RKO (cell line): ENCODE measurements around the gene RNF113B.

ENCODE experiments used
- DNase-seq: peaks from one replicate; pipeline ENCODE4 v3.0.0-alpha.2; 2016; ENCODE audit warnings: low spot score

The RNF113B gene

DNA sequence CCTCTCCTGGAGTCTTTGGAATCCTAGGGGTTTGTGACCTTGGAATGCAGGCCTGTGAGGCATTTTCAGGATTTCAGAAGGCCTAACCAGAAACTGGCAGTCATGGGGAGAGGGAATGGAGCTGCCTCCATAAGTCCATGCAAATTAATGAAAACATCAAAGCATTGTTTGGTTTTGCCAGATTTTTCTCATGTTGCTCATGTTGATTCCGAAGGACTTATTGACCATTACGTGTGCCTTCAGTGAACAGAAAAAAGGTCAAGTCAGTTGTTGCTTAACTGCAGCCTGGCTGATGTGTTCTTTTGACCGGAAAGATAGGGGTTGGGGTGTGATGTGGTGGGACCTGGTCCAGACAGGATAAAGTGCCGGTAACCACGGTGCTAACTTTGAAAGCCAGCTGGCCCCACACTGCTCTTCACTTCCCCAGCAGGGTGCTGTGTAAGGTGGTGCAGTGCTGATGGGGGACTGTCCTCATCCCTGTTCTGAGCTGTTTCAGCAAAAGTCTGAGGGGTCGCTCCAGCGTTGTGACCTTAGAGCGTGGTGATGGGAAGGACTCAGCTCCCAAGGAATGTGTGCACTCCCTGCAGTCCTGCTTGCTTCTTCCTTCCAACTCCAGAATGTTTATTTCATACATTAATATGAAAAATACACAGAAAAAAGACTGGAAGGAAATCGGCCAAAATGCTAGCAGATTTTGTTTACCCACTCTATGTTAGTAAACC is 3.5 kb downstream of the RNF113B start:
- no peak for DNase-seq

DNA sequence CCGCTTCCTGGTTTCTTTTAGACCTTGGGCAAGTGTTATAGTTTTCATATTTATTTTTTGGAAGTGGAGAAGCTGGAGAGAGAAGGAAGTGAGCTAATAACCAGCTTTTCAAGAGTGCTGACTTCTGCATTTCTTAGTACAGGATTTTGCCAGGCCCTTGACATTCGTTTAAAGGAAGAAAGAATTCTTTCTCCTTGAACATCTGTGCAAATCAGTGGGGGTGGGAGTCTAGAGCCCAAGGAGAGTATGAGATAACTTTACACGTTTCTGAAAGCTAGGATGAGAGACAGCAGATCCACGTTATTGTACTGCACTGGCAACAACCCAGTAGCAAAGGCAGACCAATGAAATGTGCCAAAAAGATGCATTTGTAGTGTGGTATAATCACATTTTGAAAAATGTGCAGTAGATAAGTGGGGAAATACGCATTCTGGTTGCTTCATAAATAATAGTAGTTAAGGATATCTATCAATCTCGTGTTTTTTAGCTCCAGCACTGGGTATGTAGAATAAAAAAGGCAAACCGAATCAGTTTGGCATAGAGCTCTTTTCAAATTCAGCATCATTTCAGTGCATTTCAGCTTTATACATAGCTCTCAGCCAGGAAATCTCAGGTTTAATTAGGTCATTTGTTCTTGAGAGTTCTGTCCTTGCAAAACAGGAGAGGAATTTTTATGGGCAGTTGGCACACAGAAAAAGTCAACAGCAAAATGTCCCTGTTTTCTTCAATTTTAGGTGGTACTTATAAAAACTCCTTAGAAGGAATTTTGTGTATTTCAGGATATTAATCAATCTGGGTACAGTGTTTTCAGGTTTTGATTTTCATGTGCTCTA is 4.3 kb downstream of the RNF113B start:
- no peak for DNase-seq

DNA sequence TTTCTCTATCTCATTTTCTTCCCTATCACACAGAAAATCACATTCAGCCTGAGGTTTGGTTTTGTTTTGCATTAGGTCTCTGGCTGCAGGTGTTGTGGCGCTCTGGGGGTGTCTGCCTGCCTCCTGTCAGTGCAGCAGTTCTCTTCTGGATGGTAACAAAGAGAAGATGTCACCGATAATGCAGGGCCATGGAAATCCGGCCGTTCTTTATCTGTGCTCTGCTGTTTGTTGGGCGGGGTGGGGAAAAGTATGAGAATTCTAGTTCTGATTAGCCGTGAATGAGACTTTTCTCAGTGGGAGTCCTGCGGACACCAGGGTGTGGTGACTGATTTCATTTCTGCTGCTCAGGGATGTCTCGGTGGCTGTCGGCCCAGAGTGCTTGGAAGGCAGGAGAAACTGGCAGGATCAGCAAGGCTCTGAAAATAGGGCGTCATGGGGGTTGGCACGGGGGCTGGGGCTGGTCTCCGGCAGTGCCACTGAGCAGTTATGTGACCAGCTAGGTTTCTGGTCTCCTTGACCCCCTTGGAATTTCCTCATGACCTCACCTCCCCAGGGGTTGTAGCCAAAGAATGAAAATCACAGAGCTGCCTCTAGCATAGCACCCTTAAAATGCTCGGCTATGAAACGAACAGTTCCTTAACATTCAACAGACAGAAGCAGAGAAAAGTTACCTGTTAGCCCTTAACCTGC is 5.0 kb downstream of the RNF113B start:
- DNase-seq: no peak

DNA sequence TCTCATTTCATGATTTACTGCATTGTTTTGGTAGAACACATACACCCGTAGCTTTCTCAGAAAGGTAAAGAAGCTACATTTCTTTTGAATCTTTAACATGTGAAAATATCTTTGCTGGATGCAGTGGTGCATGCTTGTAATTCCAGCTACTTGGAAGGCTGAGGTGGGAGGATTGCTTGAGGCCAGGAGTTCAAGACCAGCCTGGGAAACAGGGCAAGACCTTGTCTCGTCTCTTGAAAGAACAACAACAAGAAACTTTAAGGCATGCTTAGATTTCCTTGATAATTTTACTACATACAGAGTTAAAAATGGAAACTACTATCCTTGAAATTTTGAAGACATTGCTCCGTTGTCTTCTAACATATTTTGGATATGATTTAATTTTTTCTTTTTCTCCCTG is 7.7 kb downstream of the RNF113B start:
- DNase-seq: no peak

DNA sequence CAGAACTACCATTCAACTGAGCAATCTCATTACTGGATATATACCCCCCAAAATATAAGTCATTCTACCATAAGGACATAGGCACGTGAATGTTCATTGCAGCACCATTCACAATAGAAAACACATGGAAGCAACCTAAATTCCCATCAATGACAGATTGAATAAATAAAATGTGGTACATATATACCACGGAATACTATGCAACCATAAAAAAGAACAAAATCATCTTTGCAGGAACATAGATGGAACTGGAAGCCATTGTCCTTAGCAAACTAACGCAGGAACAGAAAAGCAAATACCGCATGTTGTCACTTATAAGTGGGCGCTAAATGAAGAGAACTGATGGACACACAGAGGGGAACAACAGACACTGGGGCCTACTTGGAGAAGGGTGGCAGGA is 14.1 kb downstream of the RNF113B start:
- DNase-seq: no peak

DNA sequence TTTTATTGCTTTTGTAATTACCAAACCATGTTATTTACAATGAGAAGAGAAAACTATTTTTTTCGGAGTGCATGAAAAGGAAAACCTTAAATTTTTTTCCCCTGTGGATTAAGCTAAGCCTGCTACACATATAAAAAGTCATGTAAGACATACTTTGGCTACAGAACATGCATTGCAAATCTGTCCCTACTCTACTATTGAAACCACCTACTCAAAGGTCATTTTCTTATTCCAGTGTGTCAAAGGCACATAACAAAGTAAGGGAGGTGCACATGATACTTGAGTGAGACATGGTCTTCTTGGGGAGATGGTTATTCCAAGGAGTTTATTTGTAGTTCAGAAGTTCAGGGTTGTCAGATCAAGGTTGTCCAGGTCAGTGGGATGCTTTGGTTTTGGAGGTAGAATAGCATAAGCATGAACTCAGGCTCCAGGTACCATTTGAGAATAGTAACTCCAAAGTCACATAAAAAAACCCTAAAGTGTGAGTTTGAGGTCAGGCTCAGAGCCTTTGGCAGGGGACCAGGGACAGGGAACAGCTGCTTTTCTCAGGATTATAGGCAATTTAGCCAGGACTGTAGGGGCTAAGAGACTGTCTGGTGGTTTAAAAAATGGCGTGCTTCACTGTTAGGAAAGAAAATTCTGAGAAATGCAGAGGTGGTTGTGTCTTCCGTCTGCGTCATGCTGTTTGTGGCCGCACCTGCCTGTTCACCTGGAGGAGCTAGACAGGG is 18.7 kb downstream of the RNF113B start:
- no peak for DNase-seq

DNA sequence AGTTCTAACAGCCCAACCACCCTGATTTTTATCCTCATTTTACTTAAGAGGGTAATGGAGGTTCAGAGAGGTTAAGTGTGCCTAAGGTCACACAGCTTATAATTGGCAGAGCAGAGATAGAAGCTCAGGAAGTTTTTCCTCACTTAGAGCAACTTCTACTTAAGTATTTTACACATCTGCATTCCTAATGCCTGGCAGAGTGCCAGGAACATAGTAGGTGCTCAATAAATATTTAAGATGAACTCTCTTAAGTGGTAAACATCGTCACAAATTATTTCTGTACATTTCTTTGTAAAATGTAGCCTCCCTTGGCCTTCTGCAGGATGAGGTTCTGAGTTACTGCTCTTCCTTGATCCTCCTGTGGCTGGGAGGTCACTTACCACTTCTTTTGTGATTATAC is 19.5 kb downstream of the RNF113B start:
- no peak for DNase-seq

DNA sequence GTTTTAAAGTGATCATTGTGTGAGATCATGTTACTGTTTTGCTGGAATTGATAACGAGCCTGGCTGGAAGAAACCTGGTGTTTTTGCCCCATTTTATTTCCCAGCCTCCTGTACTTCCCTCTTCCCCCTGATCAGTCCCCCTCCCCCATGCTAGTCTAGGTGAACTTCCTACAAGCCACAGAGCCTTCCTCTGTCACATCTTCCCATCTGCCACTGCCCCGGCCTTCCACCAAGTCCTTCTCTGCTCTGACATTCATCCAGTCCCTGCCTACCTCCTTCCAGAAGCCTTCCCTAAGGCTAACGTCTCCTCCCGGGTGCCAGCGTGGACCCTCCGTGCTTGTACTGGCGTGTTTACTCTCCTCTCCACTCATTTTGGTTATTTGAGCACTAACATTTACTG is 19.9 kb downstream of the RNF113B start:
- no peak for DNase-seq

DNA sequence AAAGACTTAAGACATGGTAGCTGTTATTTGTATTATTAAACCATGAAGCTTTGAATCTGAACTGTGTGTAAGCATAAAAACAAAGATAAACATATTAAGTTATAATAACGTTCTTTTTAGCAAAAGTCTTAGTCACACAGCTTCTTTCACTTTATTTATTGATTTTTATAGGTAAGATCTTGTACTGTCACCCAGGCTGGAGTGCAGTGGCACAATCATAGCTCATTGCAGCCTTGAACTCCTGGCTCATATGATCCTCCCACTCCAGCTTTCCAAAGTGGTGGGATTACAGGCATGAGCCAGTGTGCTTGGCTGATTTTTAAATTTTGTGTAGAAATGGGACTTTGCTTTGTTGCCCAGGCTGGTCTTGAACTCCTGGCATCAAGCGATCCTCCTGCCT is 20.8 kb downstream of the RNF113B start:
- DNase-seq: no peak

DNA sequence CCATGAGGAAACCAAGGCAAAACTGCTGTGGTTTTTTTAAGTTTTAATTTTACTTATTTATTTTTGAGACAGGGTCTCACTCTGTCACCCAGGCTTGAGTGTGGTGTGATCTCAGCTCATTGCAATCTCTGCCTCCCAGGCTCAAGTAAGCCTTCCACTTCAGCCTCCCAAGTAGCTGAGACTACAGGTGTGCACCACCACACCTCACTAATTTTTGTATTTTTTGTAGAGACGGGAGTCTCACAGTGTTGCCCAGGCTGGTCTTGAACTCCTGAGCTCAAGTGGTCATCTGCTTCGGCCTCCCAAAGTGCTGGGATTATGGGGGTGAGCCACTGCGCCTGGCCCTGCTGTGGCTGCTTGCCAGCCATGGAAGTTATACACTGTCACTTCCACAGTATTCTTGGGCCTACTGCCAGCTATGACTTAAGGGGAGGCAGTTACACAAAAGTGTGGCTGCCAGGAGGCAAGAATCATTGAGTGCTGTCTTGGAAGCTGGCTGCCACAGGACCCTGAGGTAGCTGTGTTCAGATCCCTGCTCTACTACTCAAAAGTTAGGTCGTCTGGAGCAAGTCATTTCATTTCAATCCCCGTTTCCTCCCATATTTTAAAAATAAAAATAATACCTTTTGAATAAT is 21.5 kb downstream of the RNF113B start:
- DNase-seq: peak; percentile 44

DNA sequence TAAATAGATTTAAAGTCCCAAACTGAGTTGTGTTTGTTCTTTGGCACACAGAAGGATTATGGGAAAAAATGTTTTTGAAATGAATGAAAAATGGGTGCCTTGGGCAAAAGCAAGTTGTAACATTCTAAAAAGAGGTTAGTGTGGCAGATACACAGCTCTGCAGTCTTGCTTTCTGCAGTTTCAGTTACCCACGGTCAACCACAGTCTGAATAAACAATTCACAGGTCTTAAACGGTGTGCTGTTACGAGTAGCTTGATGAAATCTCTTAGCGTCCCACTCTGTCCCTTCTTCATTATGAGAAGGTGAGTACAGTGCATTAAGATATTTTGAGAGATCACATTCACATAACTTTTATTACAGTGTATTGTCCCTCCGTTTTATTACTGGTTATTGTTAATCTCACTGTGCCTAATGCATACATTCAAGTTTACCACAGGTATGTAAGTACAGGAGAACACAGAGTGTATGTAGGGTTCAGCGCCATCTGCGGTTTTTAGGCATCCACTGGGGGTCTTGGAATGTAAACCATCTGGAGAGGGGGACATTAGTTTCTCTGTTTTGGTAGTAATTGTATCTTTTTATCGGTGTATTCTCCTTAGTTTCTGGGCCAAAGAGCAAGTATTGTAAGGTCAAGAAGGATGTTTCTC is 26.1 kb downstream of the RNF113B start:
- no peak for DNase-seq

DNA sequence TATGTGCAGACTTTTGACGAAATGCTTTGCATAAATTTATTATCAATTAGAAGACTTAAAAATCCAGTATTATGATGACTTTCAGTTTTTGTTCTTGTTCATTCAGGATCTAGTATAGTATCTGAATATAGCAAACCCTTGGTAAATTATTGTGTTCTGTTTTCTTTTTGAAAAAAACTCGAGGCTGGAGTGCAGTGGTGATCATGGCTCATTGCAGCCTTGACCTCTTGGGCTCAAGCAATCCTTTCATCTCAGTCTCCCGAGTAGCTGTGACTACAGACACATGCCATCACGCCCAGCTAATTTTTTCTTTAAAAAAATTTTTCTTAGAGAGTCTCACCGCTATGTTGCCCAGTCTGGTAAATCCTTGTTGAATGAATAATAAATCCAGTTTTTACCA is 29.5 kb downstream of the RNF113B start:
- DNase-seq: no peak

DNA sequence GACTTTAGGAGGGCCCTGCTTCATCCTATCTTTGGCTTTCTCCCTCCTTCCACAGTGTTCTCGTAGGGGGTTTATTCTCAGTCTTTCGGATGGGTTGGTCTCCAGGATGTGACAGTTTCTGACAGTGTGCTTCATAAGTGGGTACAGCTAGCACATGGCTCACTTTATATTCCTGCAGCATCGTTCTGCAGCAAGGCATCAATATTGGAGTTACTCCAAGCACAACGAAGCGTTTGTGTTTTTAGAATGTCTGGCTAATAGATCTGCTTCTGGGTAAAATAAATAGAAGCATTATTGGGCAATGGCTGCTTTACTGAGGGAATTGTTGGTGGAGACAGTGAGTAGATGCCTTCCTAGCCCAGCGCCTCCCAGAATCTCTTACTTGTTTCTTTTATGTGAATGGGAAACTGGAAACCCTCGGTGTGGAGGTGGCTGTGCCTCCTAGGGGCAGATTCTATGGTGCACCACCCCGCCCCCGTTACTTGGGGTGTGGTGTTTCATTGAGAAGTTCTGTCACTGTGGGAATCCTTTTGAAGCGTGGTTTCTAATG is 32.2 kb downstream of the RNF113B start:
- DNase-seq: peak; percentile 81

DNA sequence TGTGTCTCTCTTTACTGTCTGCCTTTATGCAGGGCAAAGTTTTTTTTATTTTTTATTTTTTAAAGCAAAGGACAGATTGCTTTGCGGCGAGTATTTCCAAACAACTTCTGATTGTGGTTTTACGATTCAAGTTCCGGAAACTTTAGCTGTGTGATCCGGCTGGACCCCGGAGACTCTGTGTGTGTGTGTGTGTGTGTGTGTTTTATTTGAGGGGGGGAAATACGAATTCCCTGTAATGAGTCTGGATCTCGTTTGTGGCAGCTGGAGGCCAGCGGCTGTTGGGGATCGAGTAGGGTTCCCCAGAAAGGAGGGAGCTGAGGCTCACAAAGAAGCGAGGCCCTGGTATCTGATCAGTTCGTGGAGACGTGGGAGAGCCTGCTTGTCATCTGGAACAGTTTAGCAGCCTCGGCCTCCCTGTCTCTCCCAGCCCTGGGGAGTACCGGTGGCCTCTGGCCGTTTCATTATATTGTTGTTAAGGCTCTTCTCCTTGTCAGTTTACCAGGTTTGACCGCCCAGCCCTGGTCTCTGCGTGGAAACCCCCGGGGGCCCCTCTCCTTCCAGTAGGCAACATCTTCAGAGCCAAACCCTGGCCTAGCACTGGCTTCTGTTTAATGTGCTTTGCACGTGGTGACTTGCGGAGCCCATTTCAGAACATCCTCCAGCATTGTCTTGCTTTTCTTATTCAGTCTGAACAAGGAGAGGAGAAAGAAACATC is 32.9 kb downstream of the RNF113B start:
- peak; percentile 48 for DNase-seq

DNA sequence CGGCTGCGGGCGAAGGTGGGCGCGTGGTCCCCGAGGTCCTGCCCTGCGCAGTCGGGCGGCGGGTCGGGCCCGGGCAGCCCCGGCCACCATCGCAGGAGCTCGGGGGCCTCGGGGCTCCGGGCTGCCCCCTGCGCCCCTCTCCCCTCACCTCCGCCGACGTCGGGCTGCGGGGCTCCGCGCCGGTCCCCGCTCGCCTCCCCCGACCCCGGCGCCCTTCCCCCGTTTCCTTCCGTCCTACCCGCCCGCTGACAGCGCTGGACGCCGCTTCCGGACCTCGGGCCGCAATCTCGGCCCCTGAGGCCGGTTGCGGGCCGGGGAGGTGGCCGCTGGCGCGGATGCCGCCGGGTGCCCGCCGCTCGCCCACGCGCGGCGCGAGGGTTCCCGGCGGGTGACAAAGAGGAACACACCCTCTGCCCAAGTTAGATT is 33.5 kb downstream of the RNF113B start:
- peak; percentile 37 for DNase-seq

DNA sequence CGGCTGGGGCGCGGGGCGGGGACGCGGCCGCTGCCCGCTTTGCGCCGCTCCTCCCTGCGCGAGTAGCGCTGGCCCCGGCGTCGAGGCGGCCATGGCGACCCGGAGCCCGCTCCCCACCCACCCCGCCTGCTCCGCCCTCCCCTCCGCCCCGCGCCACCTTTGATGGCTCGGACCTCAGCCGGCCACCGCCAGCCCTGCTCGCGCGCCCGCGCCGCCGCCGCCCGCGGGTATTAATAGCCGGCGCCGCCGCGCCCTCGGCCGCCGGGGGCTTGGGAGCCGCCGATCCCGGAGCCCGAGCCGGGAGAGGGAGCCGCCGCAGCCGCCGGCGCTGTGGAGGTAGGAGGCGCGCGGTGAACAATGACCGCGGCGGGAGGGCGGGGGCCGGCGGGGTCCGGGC is 33.9 kb downstream of the RNF113B start:
- no peak for DNase-seq

DNA sequence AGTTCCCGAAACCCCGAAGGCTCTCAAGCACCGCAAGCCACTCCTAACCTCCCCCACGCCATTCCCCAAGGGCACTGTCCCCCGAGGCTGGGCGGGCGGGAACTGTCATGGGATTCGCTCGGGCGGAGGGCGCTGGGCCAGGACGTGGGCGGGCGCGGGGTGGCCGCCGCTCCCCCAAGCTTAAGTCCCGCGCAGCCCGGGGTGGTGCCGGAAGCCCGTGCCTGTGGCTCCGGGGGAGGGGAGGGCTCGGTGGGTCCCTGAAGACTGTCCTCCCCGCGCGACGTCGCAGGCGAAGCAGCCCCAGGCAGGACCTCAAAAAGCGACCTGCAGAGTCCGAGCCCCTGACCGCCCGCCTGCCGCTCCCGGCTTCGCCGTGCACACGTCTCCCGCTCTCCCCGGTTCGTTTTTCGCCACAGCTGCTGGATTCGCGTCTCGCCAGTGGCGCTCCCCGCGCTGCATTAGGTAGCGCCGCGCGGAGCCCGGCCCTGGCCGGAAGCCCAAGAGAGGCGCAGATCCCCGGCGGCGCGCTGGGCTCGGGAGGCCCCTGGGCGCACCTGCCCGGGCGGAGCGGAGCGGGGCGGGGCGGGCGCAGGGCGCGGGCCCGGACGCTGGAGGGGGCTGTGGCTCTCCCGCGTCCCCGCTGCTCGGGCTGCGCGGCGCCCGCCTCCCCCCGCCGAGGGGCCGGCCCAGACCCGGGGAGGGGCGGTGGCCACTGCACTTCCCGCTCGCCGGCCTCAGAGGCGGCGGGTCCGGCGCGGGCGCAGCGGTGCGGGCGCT is 34.5 kb downstream of the RNF113B start, which contains the start of gene FARP1:
Gene FARP1, plus strand, starts transcription at position 715 of the 777 bp plus-strand sequence. CDS start 70,149 bp downstream, outside the sequence.
- peak; percentile 69 for DNase-seq

DNA sequence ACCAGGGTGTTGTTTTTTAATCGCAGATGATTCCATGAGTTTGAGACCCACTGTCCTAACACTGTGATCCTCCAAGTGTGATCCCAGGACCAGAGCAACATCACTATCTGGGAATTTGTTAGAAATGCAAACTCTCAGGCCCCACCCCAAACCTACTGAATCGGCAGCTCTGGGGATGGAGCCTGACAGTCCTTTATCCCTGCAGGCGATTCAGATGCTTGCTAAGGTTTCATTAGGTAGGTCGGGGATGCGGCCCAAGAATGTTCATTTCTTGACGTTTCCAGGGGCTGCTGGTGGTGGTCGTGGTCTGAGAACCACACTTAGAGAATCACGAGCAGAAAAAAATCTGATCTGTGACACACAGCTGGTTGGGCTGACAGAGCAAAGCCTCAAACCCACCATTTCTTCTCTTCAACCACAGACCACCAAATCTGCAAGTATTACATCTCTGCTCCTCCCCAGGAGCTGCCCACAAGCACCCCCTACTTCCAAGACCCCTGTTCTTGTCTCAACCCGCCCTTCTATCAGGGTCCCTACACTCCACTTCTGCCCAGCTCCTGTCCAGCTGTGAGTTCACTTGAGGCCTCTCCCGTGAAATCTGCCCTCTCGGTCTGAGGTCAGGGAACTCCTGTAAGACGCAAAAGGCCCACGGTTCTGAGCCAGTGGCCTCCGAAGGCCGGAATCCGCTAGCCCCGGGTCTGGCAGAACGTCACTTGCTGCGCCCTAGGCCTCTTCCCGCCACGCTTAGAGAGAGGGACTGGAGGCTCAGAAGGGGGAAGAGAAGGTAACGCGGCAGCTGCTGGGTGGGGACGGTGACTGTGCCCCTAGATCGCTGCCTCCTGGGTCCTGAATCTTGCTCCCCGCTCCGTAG is 35.3 kb downstream of the RNF113B start:
- no peak for DNase-seq
